Measurements from ENCODE around the gene TRABD2A.

The TRABD2A gene

DNA sequence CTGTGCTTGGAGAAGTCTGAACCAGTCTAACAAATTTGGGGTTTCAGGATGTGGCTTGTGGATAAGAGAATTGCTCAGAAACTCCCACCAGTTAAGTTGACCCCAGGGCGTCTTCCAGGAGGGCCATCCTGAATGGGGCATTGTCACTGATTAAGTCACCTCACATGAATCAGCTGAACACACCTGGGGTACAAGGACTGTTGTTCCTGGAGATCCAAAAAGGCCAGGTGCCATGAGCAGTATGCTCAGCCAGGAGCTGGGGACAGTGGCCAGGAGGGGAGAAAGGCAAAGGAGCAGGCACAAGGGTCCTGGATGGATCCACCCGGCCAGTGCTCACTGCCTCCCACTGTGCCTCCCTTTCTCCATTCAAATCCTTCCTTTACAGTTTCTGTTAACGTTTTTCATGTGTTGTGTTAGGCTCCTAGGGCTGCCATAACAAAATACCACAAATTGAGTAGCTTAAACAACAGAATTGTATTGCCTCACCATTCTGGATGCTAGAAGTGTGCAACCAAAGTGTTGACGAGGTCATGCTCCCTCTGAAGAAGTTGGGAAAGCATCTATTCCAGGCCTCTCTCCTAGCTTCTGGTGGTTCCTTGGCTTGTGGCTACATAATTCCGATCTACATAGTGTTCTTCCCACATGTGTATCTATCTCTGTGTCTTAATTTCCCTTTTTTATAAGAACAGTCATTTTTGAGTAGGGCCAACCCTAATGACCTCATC, 33.4 kb downstream of the TRABD2A start:
- Mint-ChIP-seq H3K4me3 (no peak overlapping the region), H3K4me1 (no peaks in the 10 kb centered on the region), H3K9me3 (no peaks in the 10 kb centered on the region), H3K27ac (no peak overlapping the region), H3K36me3 (ENCODE audit: low read depth) (no peaks in the 10 kb centered on the region), H3K27me3 (ENCODE audit: low read depth) (peaks cover 6% of the 10 kb centered on the region)
- TF ChIP-seq, protein P1, sequence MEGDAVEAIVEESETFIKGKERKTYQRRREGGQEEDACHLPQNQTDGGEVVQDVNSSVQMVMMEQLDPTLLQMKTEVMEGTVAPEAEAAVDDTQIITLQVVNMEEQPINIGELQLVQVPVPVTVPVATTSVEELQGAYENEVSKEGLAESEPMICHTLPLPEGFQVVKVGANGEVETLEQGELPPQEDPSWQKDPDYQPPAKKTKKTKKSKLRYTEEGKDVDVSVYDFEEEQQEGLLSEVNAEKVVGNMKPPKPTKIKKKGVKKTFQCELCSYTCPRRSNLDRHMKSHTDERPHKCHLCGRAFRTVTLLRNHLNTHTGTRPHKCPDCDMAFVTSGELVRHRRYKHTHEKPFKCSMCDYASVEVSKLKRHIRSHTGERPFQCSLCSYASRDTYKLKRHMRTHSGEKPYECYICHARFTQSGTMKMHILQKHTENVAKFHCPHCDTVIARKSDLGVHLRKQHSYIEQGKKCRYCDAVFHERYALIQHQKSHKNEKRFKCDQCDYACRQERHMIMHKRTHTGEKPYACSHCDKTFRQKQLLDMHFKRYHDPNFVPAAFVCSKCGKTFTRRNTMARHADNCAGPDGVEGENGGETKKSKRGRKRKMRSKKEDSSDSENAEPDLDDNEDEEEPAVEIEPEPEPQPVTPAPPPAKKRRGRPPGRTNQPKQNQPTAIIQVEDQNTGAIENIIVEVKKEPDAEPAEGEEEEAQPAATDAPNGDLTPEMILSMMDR (IDR thresholded peaks at IDR 0.05; ENCODE audit: unreplicated experiment in 3 of 3), result no peak

DNA sequence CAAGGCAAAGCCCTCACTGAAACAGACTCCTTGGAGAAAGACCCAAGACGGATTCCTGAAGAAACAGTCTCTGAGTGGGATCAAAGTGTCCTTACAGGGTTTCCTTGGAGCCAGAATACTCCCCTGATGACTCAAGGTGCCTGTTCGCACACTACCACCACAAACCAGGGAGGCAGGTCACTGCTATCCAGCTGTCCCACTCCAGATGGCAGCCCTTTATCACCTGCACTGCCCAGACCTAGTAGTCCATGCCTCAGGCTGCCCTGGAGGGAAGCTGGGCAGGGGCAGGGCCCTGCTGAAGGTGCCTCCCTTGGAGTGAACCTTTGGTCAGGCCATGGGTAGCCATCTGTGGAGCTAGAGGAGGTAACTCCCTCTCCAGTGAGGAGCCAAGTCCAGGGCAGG, 34.1 kb downstream of the TRABD2A start:
- H3K4me3 Mint-ChIP-seq, result no peak overlapping the region
- H3K27ac Mint-ChIP-seq, result no peak overlapping the region
- TF ChIP-seq, protein P1 (IDR thresholded peaks at IDR 0.05; ENCODE audit: unreplicated experiment in 3 of 3), result no peak
- peaks cover 5% of the 10 kb centered on the region for H3K27me3 Mint-ChIP-seq (ENCODE audit: low read depth)
- H3K4me1 Mint-ChIP-seq, result no peaks in the 10 kb centered on the region
- no peaks in the 10 kb centered on the region for H3K9me3 Mint-ChIP-seq
- H3K36me3 Mint-ChIP-seq (ENCODE audit: low read depth), result no peaks in the 10 kb centered on the region

DNA sequence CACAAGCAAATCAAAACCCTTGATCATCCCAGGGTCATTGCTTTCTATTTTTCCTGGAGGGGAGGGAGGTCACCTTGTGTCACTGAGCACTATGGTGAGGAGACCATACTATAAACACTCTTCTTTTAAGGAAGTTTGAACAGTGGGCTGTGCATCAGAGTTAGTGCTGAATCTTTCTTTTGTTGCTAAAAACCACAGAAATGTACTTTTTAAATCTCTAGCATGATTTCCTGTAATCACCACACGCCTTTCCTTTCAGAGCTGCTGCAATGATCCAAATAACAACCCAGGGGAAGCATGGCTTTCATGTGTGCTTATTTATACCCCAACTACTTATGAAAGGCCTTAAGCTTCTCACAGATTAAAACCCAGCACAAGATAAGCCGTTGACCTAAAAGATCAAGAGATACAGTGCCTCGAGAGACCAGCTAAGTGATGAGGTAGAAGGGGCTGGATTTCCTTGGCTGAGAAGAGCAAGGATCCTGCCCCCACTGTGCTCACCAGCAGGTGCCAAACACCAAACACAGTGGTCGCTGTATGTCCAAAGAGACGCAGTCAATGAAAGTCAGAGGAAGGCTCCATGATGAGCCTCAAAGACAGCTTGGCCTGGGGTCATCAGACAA, 34.7 kb downstream of the TRABD2A start:
- Mint-ChIP-seq H3K9me3 (no peaks in the 10 kb centered on the region), H3K27me3 (ENCODE audit: low read depth) (peaks cover 8% of the 10 kb centered on the region), H3K36me3 (ENCODE audit: low read depth) (no peaks in the 10 kb centered on the region), H3K4me1 (no peaks in the 10 kb centered on the region), H3K4me3 (no peak overlapping the region), H3K27ac (no peak overlapping the region)
- TF ChIP-seq, protein P1 (IDR thresholded peaks at IDR 0.05; ENCODE audit: unreplicated experiment in 3 of 3), result no peak

DNA sequence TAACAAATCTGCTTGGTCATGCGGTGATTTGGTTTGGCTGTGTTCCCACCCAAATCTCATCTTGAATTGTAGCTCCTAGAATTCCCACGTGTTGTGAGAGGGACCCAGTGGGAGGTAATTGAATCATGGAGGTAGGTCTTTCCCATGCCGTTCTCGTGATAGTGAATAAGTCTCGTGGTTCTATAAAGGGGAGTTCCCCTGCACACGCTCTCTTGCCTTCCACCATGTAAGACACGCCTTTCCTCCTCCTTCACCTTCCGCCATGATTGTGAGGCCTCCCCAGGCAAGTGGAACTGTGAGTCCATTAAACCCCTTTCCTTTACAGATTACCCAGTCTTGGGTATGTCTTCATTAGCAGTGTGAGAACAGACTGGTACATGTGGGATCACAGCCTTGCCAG, 36.7 kb downstream of the TRABD2A start:
- TF ChIP-seq, protein P1 (IDR thresholded peaks at IDR 0.05; ENCODE audit: unreplicated experiment in 3 of 3), result no peak
- Mint-ChIP-seq H3K4me1 (no peaks in the 10 kb centered on the region), H3K36me3 (ENCODE audit: low read depth) (no peaks in the 10 kb centered on the region), H3K27me3 (ENCODE audit: low read depth) (peaks cover 8% of the 10 kb centered on the region), H3K9me3 (no peaks in the 10 kb centered on the region), H3K27ac (no peak overlapping the region), H3K4me3 (no peak overlapping the region)

DNA sequence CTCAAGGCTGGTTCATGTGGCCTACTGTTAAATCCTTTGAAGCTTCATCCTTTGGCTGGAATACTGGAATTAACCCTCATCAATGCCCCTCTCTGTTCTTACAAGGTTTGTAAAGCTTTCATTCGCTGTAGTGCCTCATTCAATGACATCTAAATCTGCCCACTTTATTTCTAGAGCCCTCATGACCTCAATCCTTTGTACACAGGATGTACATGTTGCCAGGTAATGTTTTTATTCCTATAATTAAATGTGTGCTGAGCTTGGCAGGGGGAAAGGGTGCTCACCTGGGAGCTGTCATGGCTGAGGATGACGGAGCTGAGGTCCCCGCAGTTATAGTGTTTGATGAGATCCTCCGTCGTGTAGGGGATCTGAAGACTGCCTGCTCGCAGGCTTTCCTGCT, 39.3 kb downstream of the TRABD2A start:
- H3K27ac Mint-ChIP-seq, result no peak overlapping the region
- H3K36me3 Mint-ChIP-seq (ENCODE audit: low read depth), result peaks cover 1% of the 10 kb centered on the region
- TF ChIP-seq, protein P1 (IDR thresholded peaks at IDR 0.05; ENCODE audit: unreplicated experiment in 3 of 3), result no peak
- H3K4me3 Mint-ChIP-seq, result no peak overlapping the region
- H3K9me3 Mint-ChIP-seq, result peaks cover 3% of the 10 kb centered on the region
- no peaks in the 10 kb centered on the region for H3K4me1 Mint-ChIP-seq
- peaks cover 11% of the 10 kb centered on the region for H3K27me3 Mint-ChIP-seq (ENCODE audit: low read depth)

DNA sequence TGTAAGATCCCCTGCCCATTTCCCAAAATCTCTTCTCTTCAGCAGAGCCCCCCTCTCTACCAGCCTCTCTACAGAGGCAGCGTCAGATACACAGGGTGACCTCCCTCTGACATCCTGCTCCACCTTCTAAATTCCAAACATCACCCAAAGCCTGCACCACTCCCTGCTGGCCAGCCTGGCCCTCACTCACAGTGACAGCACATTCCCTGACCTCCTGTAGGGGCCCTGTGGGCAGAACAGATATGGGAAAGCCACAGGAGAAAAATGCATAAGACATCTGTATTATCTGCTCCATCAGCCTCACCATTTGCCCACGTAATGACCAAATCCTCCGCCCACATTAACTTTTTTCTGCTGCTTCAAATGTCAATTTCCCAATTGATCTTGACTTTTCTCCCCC, 40.6 kb downstream of the TRABD2A start:
- Mint-ChIP-seq H3K4me1 (no peaks in the 10 kb centered on the region), H3K36me3 (ENCODE audit: low read depth) (peaks cover 4% of the 10 kb centered on the region), H3K27me3 (ENCODE audit: low read depth) (peaks cover 11% of the 10 kb centered on the region), H3K9me3 (peaks cover 11% of the 10 kb centered on the region), H3K4me3 (no peak overlapping the region), H3K27ac (no peak overlapping the region)
- TF ChIP-seq, protein P1 (IDR thresholded peaks at IDR 0.05; ENCODE audit: unreplicated experiment in 3 of 3), result no peak
